OCI-LY1 (cell line): ENCODE data around the gene R3HCC1L.

Experiments
- H2AFZ ChIP-seq: fragments of 200-600 bp; sonication (generic), shearing (Covaris generic); 2 replicates; pipeline ENCODE4 v1.6.0; 2014; ENCODE audit warnings: antibody characterized with exemption, mild to moderate bottlenecking, low read length
- H3F3A ChIP-seq: fragments of 200-600 bp; sonication (generic), shearing (Covaris generic); 2 replicates; pipeline ENCODE4 v1.6.0; 2014; ENCODE audit warnings: mild to moderate bottlenecking, antibody characterized with exemption, low read length, moderate library complexity; ENCODE audit not compliant: insufficient read depth
- H3K27ac ChIP-seq: fragments of 200-600 bp; sonication (generic); 2 replicates; pipeline ENCODE4 v1.5.1; 2014; ENCODE audit warnings: low read length, mixed run types, mild to moderate bottlenecking, low read depth; ENCODE audit not compliant: poor library complexity, severe bottlenecking
- H3K27me3 ChIP-seq: fragments of 200-600 bp; sonication (generic); 2 replicates; pipeline ENCODE4 v1.6.0; 2014; ENCODE audit warnings: antibody characterized with exemption, mild to moderate bottlenecking, low read length, moderate library complexity; ENCODE audit not compliant: insufficient read depth
- H3K36me3 ChIP-seq: fragments of 200-600 bp; sonication (generic); 2 replicates; pipeline ENCODE4 v1.6.1; 2014; ENCODE audit warnings: mild to moderate bottlenecking, antibody characterized with exemption, low read length, moderate library complexity, mixed read lengths; ENCODE audit not compliant: insufficient read depth
- H3K4me1 ChIP-seq: fragments of 200-600 bp; sonication (generic); 2 replicates; pipeline ENCODE4 v1.5.1; 2014; ENCODE audit warnings: mild to moderate bottlenecking, low read length, moderate library complexity; ENCODE audit not compliant: insufficient read depth, severe bottlenecking
- H3K4me2 ChIP-seq: fragments of 200-600 bp; sonication (generic), shearing (Covaris generic); 2 replicates; pipeline ENCODE4 v1.6.1; 2014; ENCODE audit warnings: low read length
- H3K4me3 ChIP-seq: fragments of 200-600 bp; sonication (generic); 2 replicates; pipeline ENCODE4 v1.5.1; 2014; ENCODE audit warnings: low read length, low read depth, mild to moderate bottlenecking, mixed read lengths; ENCODE audit not compliant: poor library complexity, severe bottlenecking
- H3K79me2 ChIP-seq: fragments of 200-600 bp; shearing (Covaris generic); 2 replicates; pipeline ENCODE4 v1.6.1; 2016; ENCODE audit warnings: mixed run types, low read length, mixed read lengths; ENCODE audit not compliant: insufficient read depth
- H3K9ac ChIP-seq: fragments of 200-600 bp; sonication (generic), shearing (Covaris generic); 2 replicates; pipeline ENCODE4 v1.6.1; 2014; ENCODE audit warnings: mild to moderate bottlenecking, low read length, mixed read lengths
- H3K9me2 ChIP-seq: fragments of 200-600 bp; sonication (generic), shearing (Covaris generic); 2 replicates; pipeline ENCODE4 v1.6.1; 2014; ENCODE audit warnings: low read depth, mild to moderate bottlenecking, low read length, mixed read lengths
- H3K9me3 ChIP-seq: fragments of 200-600 bp; shearing (Covaris generic); 2 replicates; pipeline ENCODE4 v1.6.1; 2014; ENCODE audit warnings: low read length, mixed read lengths
- H4K20me1 ChIP-seq: fragments of 200-600 bp; sonication (generic), shearing (Covaris generic); 2 replicates; pipeline ENCODE4 v1.6.0; 2016; ENCODE audit warnings: mild to moderate bottlenecking, low read length; ENCODE audit not compliant: insufficient read depth
- EZH2 ChIP-seq: fragments of 200-600 bp; sonication (generic), shearing (Covaris generic); IDR thresholded peaks from 2 replicates; pipeline ENCODE4 v1.8.0; 2017; ENCODE audit warnings: borderline replicate concordance, mixed run types, mild to moderate bottlenecking, antibody characterized with exemption, low read length, moderate library complexity, mixed read lengths
- TF ChIP-seq, protein P1 (sequence below): fragments of 200-600 bp; sonication (generic), shearing (Covaris generic); IDR thresholded peaks from 2 replicates; pipeline ENCODE4 v1.5.1; 2017; ENCODE audit warnings: mild to moderate bottlenecking, antibody characterized with exemption, low read length, moderate library complexity, mixed read lengths

R3HCC1L gene

DNA sequence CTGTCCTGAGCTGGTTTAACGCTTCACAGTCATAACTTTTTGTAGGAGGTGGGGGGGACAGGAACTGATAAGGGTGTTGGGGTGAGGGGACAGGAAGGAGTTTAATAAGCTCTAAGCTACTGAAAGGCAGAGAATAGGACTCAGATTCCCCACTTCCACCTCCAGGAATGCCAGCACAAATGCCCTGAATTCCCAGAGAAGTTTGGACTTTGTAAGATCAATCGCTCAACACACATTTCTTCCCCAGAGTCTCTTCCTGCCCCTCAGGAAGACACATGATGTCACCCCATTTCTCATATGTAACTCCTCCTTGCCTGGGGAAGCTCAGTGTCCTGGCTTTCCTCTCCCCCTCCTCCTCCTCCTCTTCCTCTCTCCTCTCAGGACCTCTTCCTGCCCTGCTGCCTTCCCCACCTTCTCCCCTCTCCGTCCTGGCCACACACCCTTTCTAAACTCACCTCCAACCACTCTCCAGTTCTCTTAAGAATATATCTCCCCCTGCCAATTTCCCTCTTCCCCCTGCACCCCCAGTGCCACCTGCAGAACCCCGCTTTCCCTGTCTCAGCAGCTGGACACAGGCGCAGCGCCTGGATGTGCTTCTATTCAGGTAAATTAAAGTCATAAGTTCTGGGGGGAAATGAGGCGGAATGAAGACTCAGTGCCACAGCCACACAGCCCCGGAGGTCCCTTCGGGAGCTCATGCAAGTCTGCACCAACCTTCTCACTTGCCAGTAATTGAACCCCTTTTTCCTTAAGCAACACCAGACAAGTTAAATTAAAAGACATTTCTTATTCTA lies 138.8 kb downstream of the R3HCC1L start:
- no peak overlapping the region for H2AFZ ChIP-seq
- no peaks in the 10 kb centered on the region for H3K79me2 ChIP-seq
- H3K27ac ChIP-seq = no peak overlapping the region
- H4K20me1 ChIP-seq = no peaks in the 10 kb centered on the region
- H3K4me3 ChIP-seq = no peak overlapping the region
- no peaks in the 10 kb centered on the region for H3K27me3 ChIP-seq
- H3K9me2 ChIP-seq = no peaks in the 10 kb centered on the region
- H3K4me1 ChIP-seq = no peaks in the 10 kb centered on the region
- no peak overlapping the region for H3K4me2 ChIP-seq
- no peaks in the 10 kb centered on the region for H3F3A ChIP-seq
- no peak overlapping the region for H3K9ac ChIP-seq
- no peaks in the 10 kb centered on the region for H3K9me3 ChIP-seq
- H3K36me3 ChIP-seq = no peaks in the 10 kb centered on the region
- TF ChIP-seq, protein P1, sequence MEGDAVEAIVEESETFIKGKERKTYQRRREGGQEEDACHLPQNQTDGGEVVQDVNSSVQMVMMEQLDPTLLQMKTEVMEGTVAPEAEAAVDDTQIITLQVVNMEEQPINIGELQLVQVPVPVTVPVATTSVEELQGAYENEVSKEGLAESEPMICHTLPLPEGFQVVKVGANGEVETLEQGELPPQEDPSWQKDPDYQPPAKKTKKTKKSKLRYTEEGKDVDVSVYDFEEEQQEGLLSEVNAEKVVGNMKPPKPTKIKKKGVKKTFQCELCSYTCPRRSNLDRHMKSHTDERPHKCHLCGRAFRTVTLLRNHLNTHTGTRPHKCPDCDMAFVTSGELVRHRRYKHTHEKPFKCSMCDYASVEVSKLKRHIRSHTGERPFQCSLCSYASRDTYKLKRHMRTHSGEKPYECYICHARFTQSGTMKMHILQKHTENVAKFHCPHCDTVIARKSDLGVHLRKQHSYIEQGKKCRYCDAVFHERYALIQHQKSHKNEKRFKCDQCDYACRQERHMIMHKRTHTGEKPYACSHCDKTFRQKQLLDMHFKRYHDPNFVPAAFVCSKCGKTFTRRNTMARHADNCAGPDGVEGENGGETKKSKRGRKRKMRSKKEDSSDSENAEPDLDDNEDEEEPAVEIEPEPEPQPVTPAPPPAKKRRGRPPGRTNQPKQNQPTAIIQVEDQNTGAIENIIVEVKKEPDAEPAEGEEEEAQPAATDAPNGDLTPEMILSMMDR = no peak
- no peak for TF ChIP-seq EZH2

DNA sequence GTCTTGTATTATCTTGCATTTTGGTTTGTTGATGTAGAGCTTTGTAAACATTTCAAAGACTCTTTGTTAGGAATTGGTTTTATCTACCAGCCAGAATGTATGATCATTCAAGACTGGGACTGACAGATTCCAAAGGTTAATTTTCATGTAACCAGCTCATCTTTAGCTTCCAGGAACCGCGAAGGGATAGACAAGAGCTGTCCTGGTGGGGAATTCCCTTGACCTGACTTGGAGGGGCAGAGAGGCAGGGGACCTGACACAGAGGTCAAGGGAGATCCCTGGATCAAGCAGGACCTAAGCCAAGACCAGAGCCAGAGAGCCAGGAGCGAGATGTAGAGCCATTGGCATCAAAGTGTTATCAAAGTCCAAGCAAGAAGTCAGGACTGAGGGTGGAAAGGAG lies 140.1 kb downstream of the R3HCC1L start:
- Histone ChIP-seq H3K9me3 (no peaks in the 10 kb centered on the region), H3K27me3 (no peaks in the 10 kb centered on the region), H3K4me1 (no peaks in the 10 kb centered on the region), H3K36me3 (no peaks in the 10 kb centered on the region), H3K9me2 (no peaks in the 10 kb centered on the region), H3K27ac (no peak overlapping the region), H3K79me2 (no peaks in the 10 kb centered on the region), H3F3A (no peaks in the 10 kb centered on the region), H4K20me1 (no peaks in the 10 kb centered on the region), H2AFZ (no peak overlapping the region), H3K4me3 (no peak overlapping the region), H3K9ac (no peak overlapping the region), H3K4me2 (no peak overlapping the region)
- no peak for TF ChIP-seq EZH2
- TF ChIP-seq, protein P1 = no peak

DNA sequence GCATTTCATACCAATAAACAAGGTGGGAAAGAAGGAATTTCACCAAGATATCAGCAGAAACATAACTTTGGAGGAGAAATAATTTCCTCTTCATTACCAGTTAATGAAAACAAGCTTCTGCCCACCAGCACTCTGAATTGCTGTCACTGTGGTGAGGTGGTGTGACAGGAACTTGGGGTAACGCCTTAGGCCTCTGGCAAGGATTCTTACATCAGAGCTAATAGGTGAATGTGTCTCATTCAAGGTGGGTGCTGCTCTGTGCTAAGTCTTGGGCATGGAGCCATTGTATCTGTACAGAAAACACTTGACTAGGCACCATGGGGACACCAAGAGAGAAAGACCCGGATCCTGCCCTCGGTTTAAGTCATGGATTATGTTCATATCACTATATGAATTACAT lies 141.9 kb downstream of the R3HCC1L start:
- H4K20me1 ChIP-seq = no peaks in the 10 kb centered on the region
- H3K4me3 ChIP-seq = no peak overlapping the region
- no peak overlapping the region for H2AFZ ChIP-seq
- no peaks in the 10 kb centered on the region for H3K9me3 ChIP-seq
- TF ChIP-seq EZH2 = no peak
- TF ChIP-seq, protein P1 = no peak
- H3K27me3 ChIP-seq = no peaks in the 10 kb centered on the region
- no peaks in the 10 kb centered on the region for H3K4me1 ChIP-seq
- no peaks in the 10 kb centered on the region for H3K36me3 ChIP-seq
- H3K9me2 ChIP-seq = no peaks in the 10 kb centered on the region
- H3K27ac ChIP-seq = no peak overlapping the region
- H3K79me2 ChIP-seq = no peaks in the 10 kb centered on the region
- H3K4me2 ChIP-seq = no peak overlapping the region
- H3K9ac ChIP-seq = no peak overlapping the region
- no peaks in the 10 kb centered on the region for H3F3A ChIP-seq
